Activated T-cell treated with anti-CD3 and anti-CD28 coated beads, Interleukin-2, amount 50 U/mL, for 72 hours (primary cell): Measurements from ENCODE around the gene FBXO15. TPM values are rescaled to one million over a fixed set of nuclear protein-coding genes. Genes with fewer than 3 reads are reported as not detected.

Experiments used
- ATAC-seq, 2 donors: fragments of 150-1000 bp; cut with Tn5 transposase; replicated peaks in 1 of 2; 2 replicates each; pipeline ENCODE4 v1.10.0; 2021; ENCODE audit warnings: moderate library complexity in 2 of 2, mild to moderate bottlenecking in 1 of 2
- DNase-seq, 2 donors: peaks; one replicate each; pipeline ENCODE4 v3.0.0; 2021 to 2022; ENCODE audit warnings: mixed read lengths in 1 of 2
- H3K27ac Mint-ChIP-seq: one replicate; pipeline ENCODE4 v1.8.0; 2022; ENCODE audit warnings: mild to moderate bottlenecking, moderate library complexity, mixed read lengths
- H3K27me3 Mint-ChIP-seq: one replicate; pipeline ENCODE4 v1.8.0; 2022; ENCODE audit warnings: low read depth, mixed read lengths
- H3K36me3 Mint-ChIP-seq, 2 donors: one replicate each; pipeline ENCODE4 v1.8.0; 2022; ENCODE audit warnings: mixed read lengths in 2 of 2, mild to moderate bottlenecking in 1 of 2; ENCODE audit not compliant: insufficient read depth in 2 of 2
- H3K4me1 Mint-ChIP-seq: one replicate; pipeline ENCODE4 v1.8.0; 2022; ENCODE audit warnings: low read depth, mixed read lengths
- H3K4me3 Mint-ChIP-seq, 2 donors: one replicate each; pipeline ENCODE4 v1.8.0; 2022; ENCODE audit warnings: mild to moderate bottlenecking in 2 of 2, mixed read lengths in 2 of 2, moderate library complexity in 2 of 2
- H3K9me3 Mint-ChIP-seq, 2 donors: one replicate each; pipeline ENCODE4 v1.8.0; 2022; ENCODE audit warnings: mixed read lengths in 2 of 2
- total RNA-seq, 2 donors: library from RNA; stranded (reverse); gene quantifications; one replicate each; pipeline ENCODE4 v1.2.3, GENCODE V29; 2022

Gene FBXO15
- total RNA-seq, 2 donors from 2014 or later = 1.0 to 2.1 TPM

- ATAC-seq (no peak), DNase-seq (no peak)
- peaks cover 19% of the 10 kb centered on the region for H3K4me1 Mint-ChIP-seq
- H3K27me3 Mint-ChIP-seq = peaks cover 8% of the 10 kb centered on the region
- no peaks in the 10 kb centered on the region for H3K9me3 Mint-ChIP-seq
- H3K4me3 Mint-ChIP-seq = no peak overlapping the region
- no peaks in the 10 kb centered on the region for H3K36me3 Mint-ChIP-seq
- no peak overlapping the region for H3K27ac Mint-ChIP-seq
These were observed 24.4 kb downstream of the FBXO15 start for GRCh38 chr18:74123200-74123599.

- peak in 1 of 2 donors; percentile 49 for ATAC-seq
- Mint-ChIP-seq H3K27ac (no peak overlapping the region), H3K36me3 (peaks cover 0 to 2% of the 10 kb centered on the region in 2 donors), H3K9me3 (no peaks in the 10 kb centered on the region), H3K4me3 (no peak overlapping the region), H3K27me3 (no peaks in the 10 kb centered on the region), H3K4me1 (peaks cover 19% of the 10 kb centered on the region)
- DNase-seq = peak; percentile 13 to 25
These were observed 30.7 kb downstream of the FBXO15 start for GRCh38 chr18:74116633-74117554.

GRCh38 chr18:74115046-74115445 lies 32.6 kb downstream of the FBXO15 start:
- Mint-ChIP-seq H3K27ac (no peak overlapping the region), H3K9me3 (peaks cover 0 to 1% of the 10 kb centered on the region in 2 donors), H3K36me3 (peaks cover 0 to 5% of the 10 kb centered on the region in 2 donors), H3K27me3 (no peaks in the 10 kb centered on the region), H3K4me1 (peaks cover 5% of the 10 kb centered on the region), H3K4me3 (no peak overlapping the region)
- ATAC-seq (no peak), DNase-seq (no peak)

- H3K9me3 Mint-ChIP-seq = peaks cover 0 to 1% of the 10 kb centered on the region in 2 donors
- H3K36me3 Mint-ChIP-seq = peaks cover 0 to 6% of the 10 kb centered on the region in 2 donors
- DNase-seq (no peak), ATAC-seq (no peak)
- H3K4me1 Mint-ChIP-seq = peaks cover under 1% of the 10 kb centered on the region
- H3K4me3 Mint-ChIP-seq = no peak overlapping the region
- no peaks in the 10 kb centered on the region for H3K27me3 Mint-ChIP-seq
- H3K27ac Mint-ChIP-seq = no peak overlapping the region
These were observed 33.5 kb downstream of the FBXO15 start for GRCh38 chr18:74114116-74114515.

GRCh38 chr18:74113711-74114110 lies 33.9 kb downstream of the FBXO15 start:
- Mint-ChIP-seq H3K36me3 (peaks cover under 1 to 8% of the 10 kb centered on the region in 2 donors), H3K4me3 (no peak overlapping the region), H3K4me1 (peaks cover 4% of the 10 kb centered on the region), H3K9me3 (peaks cover 0 to 1% of the 10 kb centered on the region in 2 donors), H3K27ac (no peak overlapping the region), H3K27me3 (no peaks in the 10 kb centered on the region)
- ATAC-seq (no peak), DNase-seq (no peak)

- H3K4me3 Mint-ChIP-seq = no peak overlapping the region
- peaks cover 4 to 19% of the 10 kb centered on the region in 2 donors for H3K36me3 Mint-ChIP-seq
- DNase-seq = no peak
- no peaks in the 10 kb centered on the region for H3K27me3 Mint-ChIP-seq
- peaks cover 15% of the 10 kb centered on the region for H3K4me1 Mint-ChIP-seq
- H3K27ac Mint-ChIP-seq = no peak overlapping the region
- no peak for ATAC-seq
- H3K9me3 Mint-ChIP-seq = peaks cover 5 to 11% of the 10 kb centered on the region in 2 donors
These were observed 36.7 kb downstream of the FBXO15 start for GRCh38 chr18:74110976-74111375.

- DNase-seq (no peak), ATAC-seq (no peak)
- H3K4me1 Mint-ChIP-seq = peaks cover 15% of the 10 kb centered on the region
- no peaks in the 10 kb centered on the region for H3K27me3 Mint-ChIP-seq
- H3K27ac Mint-ChIP-seq = no peak overlapping the region
- peaks cover 4 to 19% of the 10 kb centered on the region in 2 donors for H3K36me3 Mint-ChIP-seq
- peaks cover 5 to 11% of the 10 kb centered on the region in 2 donors for H3K9me3 Mint-ChIP-seq
- H3K4me3 Mint-ChIP-seq = no peak overlapping the region
These were observed 37.5 kb downstream of the FBXO15 start for GRCh38 chr18:74110149-74110548.

GRCh38 chr18:74108460-74108859 lies 39.2 kb downstream of the FBXO15 start:
- Mint-ChIP-seq H3K27me3 (no peaks in the 10 kb centered on the region), H3K4me1 (peaks cover 15% of the 10 kb centered on the region), H3K36me3 (peaks cover 4 to 19% of the 10 kb centered on the region in 2 donors), H3K27ac (no peak overlapping the region), H3K4me3 (no peak overlapping the region), H3K9me3 (peaks cover 5 to 11% of the 10 kb centered on the region in 2 donors)
- ATAC-seq (no peak), DNase-seq (no peak)

GRCh38 chr18:74097803-74098202 lies 49.8 kb downstream of the FBXO15 start:
- no peak for DNase-seq
- Mint-ChIP-seq H3K27ac (no peak overlapping the region), H3K4me3 (no peak overlapping the region), H3K27me3 (no peaks in the 10 kb centered on the region), H3K9me3 (peaks cover 10 to 13% of the 10 kb centered on the region in 2 donors), H3K36me3 (peaks cover 4 to 17% of the 10 kb centered on the region in 2 donors), H3K4me1 (peaks cover 7% of the 10 kb centered on the region)
- ATAC-seq = no peak

GRCh38 chr18:74092922-74093321 lies 54.7 kb downstream of the FBXO15 start:
- peaks cover 0 to 14% of the 10 kb centered on the region in 2 donors for H3K9me3 Mint-ChIP-seq
- H3K27me3 Mint-ChIP-seq = peaks cover 18% of the 10 kb centered on the region
- no peak overlapping the region for H3K4me3 Mint-ChIP-seq
- H3K36me3 Mint-ChIP-seq = peaks cover 6 to 10% of the 10 kb centered on the region in 2 donors
- H3K4me1 Mint-ChIP-seq = peaks cover 14% of the 10 kb centered on the region
- DNase-seq = no peak
- no peak for ATAC-seq
- H3K27ac Mint-ChIP-seq = no peak overlapping the region

GRCh38 chr18:74084184-74084855 lies 63.3 kb downstream of the FBXO15 start:
- DNase-seq (no peak), ATAC-seq (no peak)
- no peak overlapping the region for H3K27ac Mint-ChIP-seq
- H3K36me3 Mint-ChIP-seq = peaks cover 0 to 2% of the 10 kb centered on the region in 2 donors
- H3K4me3 Mint-ChIP-seq = no peak overlapping the region
- H3K27me3 Mint-ChIP-seq = no peaks in the 10 kb centered on the region
- no peaks in the 10 kb centered on the region for H3K9me3 Mint-ChIP-seq
- peaks cover 22% of the 10 kb centered on the region for H3K4me1 Mint-ChIP-seq

GRCh38 chr18:74083557-74083952 lies 64.1 kb downstream of the FBXO15 start:
- Mint-ChIP-seq H3K36me3 (no peaks in the 10 kb centered on the region), H3K27ac (peak overlapping the region; percentile 87), H3K4me1 (peaks cover 22% of the 10 kb centered on the region), H3K9me3 (no peaks in the 10 kb centered on the region), H3K4me3 (peak overlapping the region; percentile 86 to 91), H3K27me3 (no peaks in the 10 kb centered on the region)
- ATAC-seq (no peak), DNase-seq (no peak)
